GM19099 (cell line): ENCODE results near the gene CANT1.

ENCODE experiments used
- POLR2A ChIP-seq: IDR thresholded peaks from 3 replicates; pipeline ENCODE4 v1.6.1; 2011; ENCODE audit warnings: low read depth; ENCODE audit not compliant: insufficient read length; ENCODE audit errors: extremely low read depth

The CANT1 gene

DNA sequence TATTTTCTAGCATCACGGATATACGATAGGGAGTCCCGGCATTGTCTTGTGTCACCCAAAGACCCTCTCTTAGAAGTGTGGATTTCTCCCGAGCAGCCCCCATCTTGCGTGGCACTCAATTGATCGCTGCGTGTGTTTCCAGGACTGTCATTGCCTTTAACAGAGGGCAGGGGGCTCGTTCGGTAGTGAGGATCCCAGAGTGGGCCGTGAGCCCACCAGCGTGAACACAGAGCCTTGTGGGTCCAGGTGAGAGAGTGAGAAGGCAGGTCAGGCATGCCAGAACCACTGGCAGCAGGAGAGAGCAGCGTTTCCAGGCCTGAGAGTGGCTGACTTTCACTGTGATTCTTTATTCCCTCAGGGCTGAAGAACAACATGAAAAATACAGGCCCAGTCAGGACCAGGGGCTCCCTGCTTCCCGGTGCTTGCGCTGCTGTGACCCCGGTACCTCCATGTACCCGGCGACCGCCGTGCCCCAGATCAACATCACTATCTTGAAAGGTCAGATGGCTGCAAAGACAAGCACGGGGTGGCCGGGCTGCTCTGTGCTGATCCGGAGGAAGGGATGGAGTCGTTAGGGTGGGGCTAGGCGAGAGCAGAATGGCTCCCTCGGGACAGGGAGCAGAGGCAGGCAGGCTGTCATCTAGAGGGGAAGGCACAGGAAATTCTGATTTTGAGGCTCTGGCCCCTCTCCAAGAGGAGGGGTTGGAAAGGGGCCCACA is 36.8 kb upstream of the CANT1 start:
- TF ChIP-seq POLR2A, result no peak

GRCh38 chr17:79045842-79046196 is 36.3 kb upstream of the CANT1 start:
- TF ChIP-seq POLR2A, result no peak

DNA sequence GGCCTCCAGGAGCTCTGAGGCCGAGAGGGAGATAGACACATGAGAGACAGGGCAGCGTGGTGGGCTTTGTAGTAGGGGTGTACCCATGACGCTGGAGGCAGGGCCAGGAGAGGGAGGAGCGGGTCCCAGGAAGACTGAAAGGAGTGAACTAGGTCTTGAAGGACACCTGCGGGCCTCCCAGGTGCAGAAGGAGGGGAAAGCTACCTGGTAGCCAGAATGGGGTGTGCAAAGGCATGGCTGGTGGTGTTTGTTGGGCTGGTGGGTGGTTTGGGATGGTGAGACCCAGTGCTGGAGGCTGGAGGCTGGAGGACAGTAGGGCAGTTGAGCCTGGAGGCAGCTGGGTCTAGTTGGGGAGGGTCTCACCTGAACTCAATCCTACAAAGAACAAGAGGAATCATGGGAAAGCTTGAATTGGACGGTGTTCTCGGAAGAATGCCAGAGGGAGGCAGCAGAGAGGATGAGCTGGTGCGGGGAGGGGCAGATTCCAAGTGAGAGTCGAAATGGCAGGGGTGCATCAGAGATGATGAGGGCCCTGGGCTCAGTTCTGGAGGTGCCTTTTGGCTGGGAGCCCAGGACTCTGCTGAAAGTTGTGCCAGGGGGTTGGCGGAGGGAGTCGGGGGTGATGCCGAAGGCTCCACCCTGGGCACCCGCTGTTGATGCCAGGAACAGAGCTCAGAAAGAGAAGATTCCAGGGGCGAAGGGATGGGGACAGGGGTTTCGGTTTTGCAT is 35.6 kb upstream of the CANT1 start:
- no peak for TF ChIP-seq POLR2A

DNA sequence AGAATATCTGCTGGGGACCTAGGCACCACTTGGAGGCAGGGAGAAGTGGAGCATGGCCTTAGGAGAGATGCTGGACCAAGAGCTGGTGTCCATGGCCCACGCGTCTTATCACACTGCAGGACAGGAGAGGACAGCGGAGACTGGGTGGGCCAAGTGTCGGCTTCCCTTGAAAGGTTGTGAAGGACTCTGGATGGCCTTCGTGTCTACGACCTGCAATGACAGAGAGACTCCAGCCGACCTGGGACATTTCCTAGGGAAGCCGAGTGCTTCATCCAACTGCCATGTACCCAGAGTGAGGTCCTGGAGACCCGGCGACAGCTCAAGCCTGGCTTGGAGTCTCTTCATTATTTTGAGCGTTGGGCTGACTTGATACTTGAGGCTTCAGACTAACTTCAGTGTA is 34.9 kb upstream of the CANT1 start:
- TF ChIP-seq POLR2A, result no peak

DNA sequence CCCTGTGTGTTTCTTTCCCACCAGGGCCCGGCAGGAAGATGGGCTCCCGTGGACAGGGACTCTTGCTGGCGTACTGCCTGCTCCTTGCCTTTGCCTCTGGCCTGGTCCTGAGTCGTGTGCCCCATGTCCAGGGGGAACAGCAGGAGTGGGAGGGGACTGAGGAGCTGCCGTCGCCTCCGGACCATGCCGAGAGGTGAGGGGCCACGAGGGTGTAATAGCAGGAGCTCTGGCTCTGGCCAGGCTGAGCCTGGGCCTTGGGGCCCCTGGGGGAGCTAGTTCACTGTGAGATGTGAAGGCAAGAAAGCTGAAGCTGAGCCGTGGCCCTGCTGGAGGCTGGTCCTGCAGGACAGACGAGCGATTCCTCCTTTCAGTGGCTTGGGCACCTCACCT is 34.4 kb upstream of the CANT1 start:
- no peak for TF ChIP-seq POLR2A

DNA sequence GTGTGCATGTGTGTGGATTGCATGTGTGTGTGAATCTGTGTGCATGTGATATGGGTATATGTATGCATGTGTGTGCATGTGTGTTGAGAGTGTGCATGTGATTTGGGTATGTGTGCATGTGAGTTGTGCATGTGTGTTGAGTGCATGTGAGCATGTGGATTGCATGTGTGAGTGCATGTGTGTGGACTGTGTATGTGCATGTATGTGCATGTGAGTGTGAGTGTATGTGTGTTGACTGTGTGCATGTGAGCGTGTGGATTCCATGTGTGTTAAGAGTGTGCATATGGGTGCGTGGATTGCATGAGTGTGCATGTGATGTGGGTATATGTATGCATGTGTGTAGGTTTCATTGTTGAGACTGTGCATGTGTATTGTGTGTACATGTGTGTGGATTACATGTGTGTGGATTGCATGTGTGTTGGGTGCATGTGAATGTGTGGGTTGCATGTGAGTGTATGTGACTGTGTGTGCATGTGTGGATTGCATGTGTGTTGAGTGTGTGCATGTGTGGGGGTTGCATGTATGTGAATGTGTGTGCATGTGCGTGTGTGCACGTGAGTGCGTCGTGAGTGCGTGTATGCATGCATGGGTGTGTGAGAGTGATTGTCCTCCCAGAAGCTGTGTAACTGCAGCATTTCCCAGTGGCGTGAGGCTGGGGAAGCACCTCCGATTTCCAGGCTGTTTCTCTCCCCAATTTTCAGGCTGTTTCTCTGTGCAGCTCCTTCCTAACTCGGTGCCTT is 33.8 kb upstream of the CANT1 start:
- no peak for TF ChIP-seq POLR2A

- TF ChIP-seq POLR2A, result no peak
These were observed 33.0 kb upstream of the CANT1 start for GRCh38 chr17:79042421-79043190.

DNA sequence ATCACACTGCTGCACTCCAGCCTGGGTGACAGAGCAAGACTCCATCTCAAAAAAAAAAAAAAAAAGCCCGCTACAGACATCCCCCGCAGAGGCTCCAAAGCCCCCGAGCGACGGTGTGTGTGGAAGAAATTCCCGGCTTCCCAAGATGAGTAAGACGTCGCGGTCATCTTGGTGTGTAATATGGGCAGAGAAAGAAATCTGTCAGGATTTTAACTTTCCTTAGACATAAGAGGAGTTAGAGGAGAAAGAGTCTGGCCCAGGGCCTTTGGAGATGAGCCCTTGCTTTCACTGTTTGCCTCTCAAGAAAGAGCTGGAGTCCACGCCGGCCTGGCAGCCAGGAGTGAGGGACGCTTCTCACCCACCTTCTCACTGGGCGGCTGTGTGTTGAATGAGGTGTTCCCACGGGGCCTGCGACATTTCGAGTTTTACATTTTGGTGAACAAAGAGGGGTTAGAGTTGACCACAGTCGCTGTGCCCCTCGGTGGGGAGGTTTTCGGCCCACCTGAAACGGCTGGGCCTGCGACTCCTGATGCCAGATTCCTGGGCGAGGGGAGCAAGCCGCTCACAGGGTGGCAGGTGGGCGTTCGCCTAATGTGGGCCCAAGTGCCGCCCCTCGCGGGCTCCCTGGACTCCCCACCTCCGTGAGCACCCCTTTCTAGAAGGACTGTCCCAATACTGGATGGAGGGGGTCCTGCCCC is 32.3 kb upstream of the CANT1 start:
- TF ChIP-seq POLR2A, result no peak

DNA sequence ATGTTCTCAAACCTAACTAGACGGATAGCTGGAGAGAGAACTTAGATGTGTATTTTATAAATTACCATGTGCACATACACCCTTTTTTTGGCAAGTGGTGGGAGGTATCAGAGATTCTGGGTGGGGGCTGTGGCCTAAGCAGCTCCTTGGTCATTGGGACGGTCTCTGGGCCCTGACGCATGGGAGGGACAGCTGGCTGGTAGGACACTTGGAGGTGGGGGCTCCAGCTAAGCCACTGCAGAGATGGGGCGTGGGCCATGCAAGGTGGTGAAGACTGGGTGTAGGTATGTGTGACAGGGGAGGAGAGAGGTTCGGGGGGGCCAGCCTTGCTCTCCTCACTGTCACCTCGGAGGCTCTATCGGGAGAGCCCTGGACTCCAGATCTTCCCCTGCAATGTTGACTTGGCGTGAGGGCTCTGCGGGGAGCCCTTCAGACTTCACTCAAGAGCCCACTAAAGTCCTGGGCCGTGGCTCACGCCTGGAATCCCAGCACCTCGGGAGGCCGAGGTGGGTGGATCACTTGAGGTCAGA is 31.5 kb upstream of the CANT1 start:
- TF ChIP-seq POLR2A, result no peak

- no peak for TF ChIP-seq POLR2A
These were observed 30.3 kb upstream of the CANT1 start for GRCh38 chr17:79039886-79040285.

DNA sequence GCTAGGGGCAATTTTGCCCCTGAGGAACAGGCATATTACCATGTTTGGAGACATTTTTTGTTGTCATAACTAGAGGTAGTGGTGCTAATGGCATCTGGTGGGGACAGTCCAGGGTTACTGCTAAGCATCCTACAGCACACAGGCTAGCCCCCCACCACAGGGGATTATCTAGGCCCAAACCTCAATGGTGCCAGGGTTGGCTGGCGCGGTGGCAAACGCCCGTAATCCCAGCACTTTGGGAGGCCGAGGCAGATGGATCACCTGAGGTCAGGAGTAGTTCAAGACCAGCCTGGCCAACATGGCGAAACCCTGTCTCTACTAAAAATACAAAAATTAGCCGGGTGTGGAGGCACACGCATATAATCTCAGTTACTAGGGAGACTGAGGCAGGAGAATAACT is 29.6 kb upstream of the CANT1 start:
- no peak for TF ChIP-seq POLR2A

DNA sequence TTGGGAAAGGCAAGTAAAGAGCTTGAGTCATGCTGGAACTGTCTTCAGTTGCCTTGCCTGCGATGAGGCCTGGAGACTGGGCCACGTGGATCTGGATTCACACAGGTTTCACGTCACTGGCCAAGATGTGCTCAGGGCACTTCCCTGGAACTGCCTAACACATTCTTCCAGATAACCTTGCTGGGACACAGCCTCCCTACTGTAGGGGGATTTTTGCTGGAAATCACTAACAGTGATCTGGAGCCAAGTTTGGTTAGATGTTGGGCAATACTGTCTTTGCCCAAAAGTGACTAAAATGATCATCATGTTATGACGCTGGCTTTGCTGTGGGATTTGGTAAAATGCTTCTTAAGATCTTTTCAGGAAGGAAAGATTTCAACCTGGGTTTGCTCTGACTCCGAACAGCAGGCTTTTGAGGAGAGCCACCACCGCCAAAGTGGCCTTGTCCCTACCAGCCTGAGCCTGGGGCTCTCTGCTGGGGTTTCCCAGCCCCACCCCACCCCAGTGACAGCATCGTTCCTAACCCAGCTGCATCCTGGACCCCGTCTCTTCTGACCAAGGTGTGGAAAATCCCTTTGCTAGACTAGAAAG is 29.1 kb upstream of the CANT1 start:
- TF ChIP-seq POLR2A, result no peak

GRCh38 chr17:79036596-79036995 is 27.0 kb upstream of the CANT1 start:
- no peak for TF ChIP-seq POLR2A

GRCh38 chr17:79036181-79036580 is 26.6 kb upstream of the CANT1 start:
- no peak for TF ChIP-seq POLR2A

- no peak for TF ChIP-seq POLR2A
These were observed 26.1 kb upstream of the CANT1 start for GRCh38 chr17:79035686-79036085.
